ENCODE results near the gene XRCC5. TPM values are rescaled to one million over a fixed set of nuclear protein-coding genes. Genes with fewer than 3 reads are reported as not detected.

The XRCC5 gene
- total and polyA plus RNA-seq, 2 of the 8 experiments (the other 6 are each of a cell fraction or from before 2014, with no cell fraction given), result 308 to 644 TPM

- WGBS, 2 experiments (ENCODE audit: extremely low coverage in 1 of 2, insufficient coverage in 1 of 2, insufficient read length in 1 of 2, insufficient replicate concordance in 2 of 2, low coverage in 1 of 2, low lambda C conversion rate in 2 of 2, missing lambda C conversion rate in 1 of 2), result 95% methylated on average over 3 of the region's 3 CpGs; no CpG with 5 or more reads in 1 of the 2 experiments
- POLR2A ChIA-PET (ENCODE audit: partially characterized antibody), result interaction anchor here (1.9 to 2.4 kb wide), 2 partner anchors 8 to 53 kb away, joined by 5 to 12 read pairs; no protein-coding TSS in a partner anchor
- no peak for FAIRE-seq
Observed at GRCh38 chr2:216171011-216171410, 61.9 kb downstream of the XRCC5 start.

More at GRCh38 chr2:216171011-216171410, 61.9 kb downstream of the XRCC5 start:
- Histone ChIP-seq H2BK20ac (ENCODE audit: low read length) (no peak overlapping the region), H3K4me1 (replicated peaks in 1 of 4; ENCODE audit: control insufficient read depth in 3 of 4, insufficient read depth in 4 of 4, low read length in 3 of 4) (no peaks in the 10 kb centered on the region), H4K5ac (ENCODE audit: insufficient read length, low read depth, low read length) (no peak overlapping the region), H3K4ac (replicated peaks; ENCODE audit: insufficient read length, low read depth, low read length) (no peak overlapping the region), H3K56ac (replicated peaks; ENCODE audit: insufficient read length, low read depth, low read length) (no peak overlapping the region), H2BK15ac (ENCODE audit: low read length) (no peak overlapping the region), H2BK5ac (ENCODE audit: low read depth, low read length) (no peak overlapping the region), H2BK120ac (replicated peaks; ENCODE audit: low read depth, low read length) (no peak overlapping the region), H3K23ac (ENCODE audit: insufficient read length) (no peak overlapping the region), H3K4me3 (ENCODE audit: extremely low read depth in 1 of 4, insufficient read depth in 2 of 4, low read depth in 3 of 4, low read length in 4 of 4) (no peak overlapping the region), H2AK5ac (ENCODE audit: low read depth, low read length) (no peak overlapping the region), H2AFZ (ENCODE audit: low read length) (no peak overlapping the region), H3K79me2 (ENCODE audit: control insufficient read depth in 1 of 2, insufficient read depth in 2 of 2, low read length in 2 of 2) (peaks cover 0 to 67% of the 10 kb centered on the region in 2 experiments; a peak in 3 of 4 replicates), H3K36me3 (ENCODE audit: control insufficient read depth in 2 of 4, insufficient read depth in 4 of 4, low read length in 3 of 4) (peaks cover 12 to 82% (median 49%) of the 10 kb centered on the region in 4 experiments), H4K8ac (ENCODE audit: extremely low read depth, insufficient read depth, low read length) (no peak overlapping the region), H2BK12ac (ENCODE audit: low read depth, low read length) (no peak overlapping the region), H3K79me1 (ENCODE audit: low read depth, low read length) (peaks cover 3% of the 10 kb centered on the region; the same call in 1 of the 2 replicates), H3K27me3 (replicated peaks in 1 of 4; ENCODE audit: control insufficient read depth in 3 of 4, extremely low read depth in 1 of 4, insufficient read depth in 3 of 4, low read length in 3 of 4) (no peaks in the 10 kb centered on the region), H3K9me3 (ENCODE audit: insufficient read depth in 2 of 2, low read depth in 1 of 2, low read length in 1 of 2) (no peaks in the 10 kb centered on the region), H3K27ac (ENCODE audit: low read depth, low read length) (no peak overlapping the region), H4K91ac (replicated peaks; ENCODE audit: insufficient read length, low read length) (no peak overlapping the region), H3K18ac (ENCODE audit: extremely low read depth, low read length) (no peak overlapping the region), H3K9ac (replicated peaks in 1 of 4; ENCODE audit: extremely low read depth in 1 of 4, low read depth in 3 of 4, low read length in 3 of 4) (no peak overlapping the region), H4K20me1 (replicated peaks in 1 of 2; ENCODE audit: control insufficient read depth in 1 of 2, insufficient read depth in 2 of 2, low read length in 2 of 2) (peaks cover 5 to 11% of the 10 kb centered on the region in 2 experiments), H3K23me2 (ENCODE audit: low read depth, low read length) (no peaks in the 10 kb centered on the region), H3K4me2 (ENCODE audit: insufficient read depth in 1 of 2, low read depth in 2 of 2, low read length in 2 of 2) (no peak overlapping the region), H3K14ac (ENCODE audit: insufficient read length) (no peak overlapping the region)
- TF ChIP-seq TBP (IDR thresholded peaks at IDR 0.05; ENCODE audit: low read depth, low read length) (no peak), CHD1 (IDR thresholded peaks at IDR 0.05; ENCODE audit: low read depth, low read length) (no peak), SP4 (IDR thresholded peaks at IDR 0.05; ENCODE audit: low read length) (no peak), SP1 (IDR thresholded peaks at IDR 0.05; ENCODE audit: low read depth, low read length) (no peak), POLR2AphosphoS5 (IDR thresholded peaks at IDR 0.05; ENCODE audit: low read depth, low read length) (no peak), CEBPB (IDR thresholded peaks at IDR 0.05; ENCODE audit: low read depth, low read length) (no peak), KDM5A (IDR thresholded peaks at IDR 0.05; ENCODE audit: low read length) (no peak), KDM4A (IDR thresholded peaks at IDR 0.05; ENCODE audit: low read depth, low read length, severe bottlenecking) (no peak), YY1 (IDR thresholded peaks at IDR 0.05; ENCODE audit: low read depth, low read length) (no peak), ZNF274 (IDR thresholded peaks at IDR 0.05; ENCODE audit: borderline replicate concordance, extremely low read depth, low read length) (no peak), SUZ12 (IDR thresholded peaks at IDR 0.05; ENCODE audit: low read length) (no peak), RNF2 (IDR thresholded peaks at IDR 0.05; ENCODE audit: borderline replicate concordance, low read depth, low read length, missing control alignments, poor library complexity, severe bottlenecking) (no peak), TAF1 (IDR thresholded peaks at IDR 0.05; ENCODE audit: low read depth, low read length) (no peak), ASH2L (IDR thresholded peaks at IDR 0.05; ENCODE audit: low read length) (no peak)
- no peak for DNase-seq (ENCODE audit: low read depth in 1 of 2, low spot score in 2 of 2)
- CTCF ChIA-PET (ENCODE audit: partially characterized antibody), result interaction anchor here (0.8 to 1.2 kb wide), 2 partner anchors 17 to 57 kb away, joined by 3 to 4 read pairs; no protein-coding TSS in a partner anchor

Data from H1 (cell line).